MM.1S (cell line): ENCODE data around the gene TXN.

Experiments used
- DNase-seq: peaks from one replicate; pipeline ENCODE4 v3.0.0-alpha.2; 2015
- H2AFZ ChIP-seq: fragments of 300-600 bp; sonication (generic); 2 replicates; pipeline ENCODE4 v1.6.0; 2016; ENCODE audit warnings: antibody characterized with exemption, low read length
- H3F3A ChIP-seq: fragments of 300-600 bp; sonication (generic); 2 replicates; pipeline ENCODE4 v1.6.1; 2016; ENCODE audit warnings: mild to moderate bottlenecking, antibody characterized with exemption, low read length, moderate library complexity, mixed read lengths; ENCODE audit not compliant: insufficient read depth
- H3K27ac ChIP-seq: fragments of 300-600 bp; sonication (generic); 2 replicates; pipeline ENCODE4 v1.5.1; 2016; ENCODE audit warnings: mild to moderate bottlenecking, low read length
- H3K27me3 ChIP-seq: fragments of 300-600 bp; sonication (generic); replicated peaks from 2 replicates; pipeline ENCODE4 v1.6.0; 2016; ENCODE audit warnings: low read length; ENCODE audit not compliant: insufficient read depth
- H3K36me3 ChIP-seq: fragments of 300-600 bp; sonication (generic); replicated peaks from 2 replicates; pipeline ENCODE4 v1.6.1; 2016; ENCODE audit warnings: mild to moderate bottlenecking, low read length, mixed read lengths; ENCODE audit not compliant: insufficient read depth
- H3K4me1 ChIP-seq: fragments of 300-600 bp; sonication (generic); 2 replicates; pipeline ENCODE4 v1.6.1; 2016; ENCODE audit warnings: low read length, mixed read lengths
- H3K4me2 ChIP-seq: fragments of 300-600 bp; sonication (generic); 2 replicates; pipeline ENCODE4 v1.6.0; 2016; ENCODE audit warnings: low read depth, low read length
- H3K4me3 ChIP-seq: fragments of 300-600 bp; sonication (generic); 2 replicates; pipeline ENCODE4 v1.5.1; 2016; ENCODE audit warnings: low read length, mixed read lengths
- H3K79me2 ChIP-seq: fragments of 300-600 bp; sonication (generic); 2 replicates; pipeline ENCODE4 v1.6.1; 2016; ENCODE audit warnings: mixed run types, low read length, mixed read lengths
- H3K9ac ChIP-seq: fragments of 300-600 bp; sonication (generic); 2 replicates; pipeline ENCODE4 v1.6.1; 2016; ENCODE audit warnings: low read length, mixed read lengths
- H3K9me2 ChIP-seq: fragments of 300-600 bp; sonication (generic); replicated peaks from 2 replicates; pipeline ENCODE4 v1.6.1; 2016; ENCODE audit warnings: mild to moderate bottlenecking, low read length, mixed read lengths; ENCODE audit not compliant: insufficient read depth
- H3K9me3 ChIP-seq: fragments of 300-600 bp; sonication (generic); replicated peaks from 2 replicates; pipeline ENCODE4 v1.6.1; 2016; ENCODE audit warnings: mild to moderate bottlenecking, low read length, mixed read lengths; ENCODE audit not compliant: insufficient read depth
- H4K20me1 ChIP-seq: fragments of 300-600 bp; sonication (generic); 2 replicates; pipeline ENCODE4 v1.6.1; 2016; ENCODE audit warnings: mild to moderate bottlenecking, low read length, moderate library complexity, mixed read lengths; ENCODE audit not compliant: insufficient read depth
- EZH2 ChIP-seq: fragments of 300-600 bp; sonication (generic); optimal IDR thresholded peaks from 2 replicates; pipeline ENCODE3; 2017; ENCODE audit warnings: low read depth, mild to moderate bottlenecking, antibody characterized with exemption, low read length, mixed read lengths
- EZH2phosphoT487 ChIP-seq: fragments of 300-600 bp; sonication (generic); IDR thresholded peaks from 2 replicates; pipeline ENCODE4 v1.6.1; 2018; ENCODE audit warnings: antibody characterized with exemption, low read length
- TF ChIP-seq, protein P1 (sequence below): fragments of 300-600 bp; sonication (generic); IDR thresholded peaks from 2 replicates; pipeline ENCODE4 v1.5.1; 2016; ENCODE audit warnings: antibody characterized with exemption, low read length, mixed read lengths

The TXN gene

DNA sequence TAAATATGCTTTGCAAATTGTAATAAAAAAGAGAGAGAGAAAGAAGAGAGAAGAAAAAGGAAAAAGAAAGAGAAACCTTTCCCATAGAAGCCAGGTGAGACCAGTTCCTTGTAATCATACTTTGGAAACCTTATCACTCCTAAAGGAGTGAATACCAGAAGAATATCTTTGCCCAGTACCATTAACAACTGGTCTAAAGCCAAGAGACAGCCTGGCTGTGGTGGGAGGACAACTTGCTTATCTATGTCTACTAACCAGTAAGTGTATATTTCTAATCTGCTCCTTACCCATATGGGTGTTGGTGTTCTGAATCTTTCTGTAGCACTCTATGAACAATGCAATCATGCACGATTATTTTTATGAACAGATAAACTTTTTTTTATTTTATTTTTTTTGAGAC lies 10.5 kb upstream of the TXN start:
- Histone ChIP-seq H3K9me3 (no peaks in the 10 kb centered on the region), H3K4me3 (no peak overlapping the region), H3K27ac (no peak overlapping the region), H3K9ac (no peak overlapping the region), H3K79me2 (no peaks in the 10 kb centered on the region), H3K4me2 (no peak overlapping the region), H2AFZ (no peak overlapping the region), H3K4me1 (no peaks in the 10 kb centered on the region), H3K36me3 (no peaks in the 10 kb centered on the region), H3F3A (no peaks in the 10 kb centered on the region), H4K20me1 (no peaks in the 10 kb centered on the region), H3K27me3 (no peaks in the 10 kb centered on the region), H3K9me2 (no peaks in the 10 kb centered on the region)
- TF ChIP-seq EZH2 = no peak
- TF ChIP-seq, protein P1, sequence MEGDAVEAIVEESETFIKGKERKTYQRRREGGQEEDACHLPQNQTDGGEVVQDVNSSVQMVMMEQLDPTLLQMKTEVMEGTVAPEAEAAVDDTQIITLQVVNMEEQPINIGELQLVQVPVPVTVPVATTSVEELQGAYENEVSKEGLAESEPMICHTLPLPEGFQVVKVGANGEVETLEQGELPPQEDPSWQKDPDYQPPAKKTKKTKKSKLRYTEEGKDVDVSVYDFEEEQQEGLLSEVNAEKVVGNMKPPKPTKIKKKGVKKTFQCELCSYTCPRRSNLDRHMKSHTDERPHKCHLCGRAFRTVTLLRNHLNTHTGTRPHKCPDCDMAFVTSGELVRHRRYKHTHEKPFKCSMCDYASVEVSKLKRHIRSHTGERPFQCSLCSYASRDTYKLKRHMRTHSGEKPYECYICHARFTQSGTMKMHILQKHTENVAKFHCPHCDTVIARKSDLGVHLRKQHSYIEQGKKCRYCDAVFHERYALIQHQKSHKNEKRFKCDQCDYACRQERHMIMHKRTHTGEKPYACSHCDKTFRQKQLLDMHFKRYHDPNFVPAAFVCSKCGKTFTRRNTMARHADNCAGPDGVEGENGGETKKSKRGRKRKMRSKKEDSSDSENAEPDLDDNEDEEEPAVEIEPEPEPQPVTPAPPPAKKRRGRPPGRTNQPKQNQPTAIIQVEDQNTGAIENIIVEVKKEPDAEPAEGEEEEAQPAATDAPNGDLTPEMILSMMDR = no peak
- no peak for TF ChIP-seq EZH2phosphoT487
- DNase-seq = no peak

DNA sequence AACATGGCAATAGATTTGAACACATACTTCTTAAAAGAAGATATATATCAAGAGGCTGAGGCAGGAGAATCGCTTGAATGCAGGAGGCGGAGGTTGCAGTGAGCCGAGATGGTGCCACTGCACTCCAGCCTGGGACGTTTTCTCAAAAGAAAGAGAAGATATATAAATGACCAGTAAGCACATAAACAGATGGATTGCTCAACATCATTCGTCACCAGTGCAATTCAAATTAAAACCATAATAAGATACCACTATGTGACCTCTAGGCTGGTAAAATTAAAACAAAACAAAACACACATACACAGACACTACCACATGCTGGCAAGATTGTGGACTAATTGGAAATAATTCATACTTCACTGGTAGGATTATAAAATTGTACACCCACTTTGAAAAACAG lies 5.3 kb upstream of the TXN start:
- no peak for DNase-seq
- H3F3A ChIP-seq = peaks cover 16% of the 10 kb centered on the region
- H3K9me2 ChIP-seq = no peaks in the 10 kb centered on the region
- peaks cover 7% of the 10 kb centered on the region; the same call in 1 of the 2 replicates for H3K79me2 ChIP-seq
- no peaks in the 10 kb centered on the region for H4K20me1 ChIP-seq
- H2AFZ ChIP-seq = no peak overlapping the region
- TF ChIP-seq, protein P1 = no peak
- TF ChIP-seq EZH2phosphoT487 (no peak), EZH2 (no peak)
- H3K9ac ChIP-seq = no peak overlapping the region
- H3K4me2 ChIP-seq = no peak overlapping the region
- peaks cover 11% of the 10 kb centered on the region for H3K4me1 ChIP-seq
- H3K27me3 ChIP-seq = no peaks in the 10 kb centered on the region
- no peak overlapping the region for H3K4me3 ChIP-seq
- H3K36me3 ChIP-seq = no peaks in the 10 kb centered on the region
- H3K27ac ChIP-seq = no peak overlapping the region
- no peaks in the 10 kb centered on the region for H3K9me3 ChIP-seq

DNA sequence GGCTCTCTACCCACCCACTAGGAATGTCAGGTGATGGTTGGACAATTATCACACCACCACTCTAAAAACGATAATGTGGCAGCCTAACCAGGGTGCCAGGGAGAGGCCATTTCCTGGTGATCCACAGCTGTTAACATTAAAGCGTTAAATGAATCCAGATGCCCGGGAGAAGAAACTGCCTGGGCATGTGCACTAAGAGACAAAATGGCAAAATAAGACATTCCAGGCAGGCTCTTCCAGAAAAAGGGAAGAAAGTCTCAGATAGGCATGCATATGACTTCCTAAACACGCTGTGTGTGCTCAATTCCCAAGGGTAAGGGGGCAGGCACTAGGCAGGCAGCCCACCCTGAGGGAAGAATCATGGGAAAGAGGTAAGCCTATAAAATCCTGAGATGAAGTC lies 4.6 kb upstream of the TXN start:
- H2AFZ ChIP-seq = no peak overlapping the region
- no peak overlapping the region for H3K27ac ChIP-seq
- H3K27me3 ChIP-seq = no peaks in the 10 kb centered on the region
- H4K20me1 ChIP-seq = no peaks in the 10 kb centered on the region
- no peaks in the 10 kb centered on the region for H3K9me3 ChIP-seq
- no peak overlapping the region for H3K4me2 ChIP-seq
- no peak overlapping the region for H3K4me3 ChIP-seq
- no peaks in the 10 kb centered on the region for H3K36me3 ChIP-seq
- H3K9me2 ChIP-seq = no peaks in the 10 kb centered on the region
- H3K9ac ChIP-seq = no peak overlapping the region
- H3K79me2 ChIP-seq = peaks cover 11% of the 10 kb centered on the region
- H3F3A ChIP-seq = peaks cover 18% of the 10 kb centered on the region
- peaks cover 11% of the 10 kb centered on the region for H3K4me1 ChIP-seq
- DNase-seq = no peak
- TF ChIP-seq EZH2 = no peak
- no peak for TF ChIP-seq EZH2phosphoT487
- TF ChIP-seq, protein P1 = no peak
